Measurements from ENCODE around the gene XYLT2.
A peak's percentile ranks its signal among the peaks of the same experiment; 100 is the strongest.
"Not testable (repeated sequence)": the region's sequence is repeated elsewhere in the genome, so short reads cannot be mapped to it uniquely, and the experiment has no call there.

The XYLT2 gene

DNA sequence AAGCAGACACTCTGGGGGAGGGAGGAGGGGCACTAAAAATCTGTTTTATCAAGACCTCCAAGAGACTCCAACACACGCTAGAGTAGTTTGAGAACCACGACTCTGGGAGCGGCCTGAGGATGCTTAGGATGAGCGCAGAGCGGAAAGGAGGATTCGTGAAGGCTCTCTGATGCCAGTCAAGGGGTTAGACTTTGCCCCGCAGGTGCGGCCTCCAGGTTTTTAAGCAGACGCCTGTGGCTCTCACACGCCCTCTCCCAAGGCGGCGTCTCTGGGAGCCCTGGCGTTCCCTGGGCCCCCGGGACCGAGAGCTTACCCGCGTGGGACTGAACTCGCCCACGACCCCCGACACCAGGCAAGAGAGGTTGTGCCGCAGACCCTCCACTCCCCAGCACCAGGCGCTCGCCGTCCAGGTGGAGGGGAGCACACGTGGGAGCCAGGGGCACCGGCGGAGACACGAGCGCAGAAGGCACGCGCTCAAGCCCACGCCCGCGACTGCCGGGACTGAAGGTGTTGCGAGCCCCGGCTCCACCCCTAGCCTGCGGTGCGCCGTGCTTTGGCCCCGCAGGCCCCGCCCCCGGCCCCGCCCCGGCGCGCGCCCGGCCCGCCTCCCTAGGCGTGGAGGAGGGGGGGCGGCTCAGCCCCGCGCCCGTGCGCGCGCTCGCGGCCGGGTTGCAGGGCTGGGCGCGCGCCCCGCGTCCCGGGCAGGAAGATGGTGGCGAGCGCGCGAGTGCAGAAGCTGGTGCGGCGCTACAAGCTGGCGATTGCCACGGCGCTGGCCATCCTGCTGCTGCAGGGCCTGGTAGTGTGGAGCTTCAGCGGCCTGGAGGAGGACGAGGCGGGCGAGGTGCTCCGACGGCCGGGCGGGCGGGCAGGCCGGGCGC lies at the start of gene XYLT2:
TSS of gene XYLT2 (plus strand) at position 695 of the 881 bp plus-strand sequence. CDS start at position 710, 15 bp downstream.
- peak; percentile 84 to 85 for DNase-seq (ENCODE audit: low read depth in 2 of 2)

DNA sequence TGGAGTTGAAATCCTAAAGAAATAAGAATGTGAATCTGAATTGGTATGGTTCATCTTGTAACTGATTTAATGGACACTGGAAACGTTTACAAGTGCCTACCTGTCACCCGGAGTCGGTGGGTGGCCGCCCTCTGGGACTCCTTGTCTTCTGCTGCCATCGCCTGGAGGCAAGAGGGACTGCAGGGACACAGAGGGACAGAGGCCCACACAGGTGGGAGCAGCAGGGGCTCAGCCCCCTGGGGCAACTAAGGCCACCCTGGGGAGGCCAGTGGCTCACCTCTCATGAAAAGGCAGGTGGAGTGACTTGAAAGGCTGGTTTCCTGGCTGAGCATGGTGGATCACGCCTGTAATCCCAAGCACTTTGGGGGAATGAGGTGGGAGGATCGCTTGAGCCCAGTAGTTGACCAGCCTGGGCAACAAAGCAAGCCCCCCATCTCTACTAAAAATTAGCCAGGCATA lies 48.5 kb upstream of the XYLT2 start:
- DNase-seq (ENCODE audit: low read depth in 2 of 2), result peak; percentile 54 to 65

DNA sequence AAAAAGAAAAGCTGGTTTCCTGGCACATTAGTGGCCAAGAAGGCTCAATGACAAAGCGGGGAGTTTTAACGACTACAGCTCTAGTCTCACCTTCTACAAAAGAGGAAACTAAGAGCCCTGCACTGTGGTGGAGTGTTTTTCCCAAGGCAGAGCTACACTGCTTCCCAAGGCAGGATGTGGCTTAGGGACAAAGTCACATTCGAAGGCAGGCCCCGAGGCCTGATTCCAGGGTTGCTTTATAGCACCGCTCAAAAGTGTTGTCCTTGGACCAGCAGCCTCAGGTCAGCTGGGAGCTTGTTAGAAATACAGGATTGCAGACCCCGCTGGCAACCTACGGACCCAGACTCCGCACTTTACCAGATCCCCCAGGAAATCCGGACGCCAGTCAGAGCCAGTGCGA lies 47.9 kb upstream of the XYLT2 start:
- no peak for DNase-seq (ENCODE audit: low read depth in 2 of 2)

DNA sequence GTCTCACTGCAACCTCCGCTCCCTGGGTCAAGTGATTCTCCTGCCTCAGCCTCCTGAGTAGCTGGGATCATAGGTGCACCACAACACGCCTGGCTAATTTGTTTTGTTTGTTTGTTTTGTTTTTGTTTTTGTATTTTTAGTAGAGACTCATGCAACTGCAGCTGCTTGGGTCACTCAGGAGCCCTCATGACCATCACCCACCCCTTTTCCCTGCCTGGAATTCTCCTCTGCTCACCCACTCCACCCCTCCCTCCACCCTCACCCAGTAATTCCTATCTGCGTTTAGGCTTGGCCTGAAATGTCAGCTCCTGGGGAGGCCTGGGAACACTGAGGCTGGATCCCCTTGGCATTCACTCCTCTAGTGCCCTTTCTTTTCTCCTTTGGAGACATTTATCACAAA lies 46.1 kb upstream of the XYLT2 start:
- no peak for DNase-seq (ENCODE audit: low read depth in 2 of 2)

DNA sequence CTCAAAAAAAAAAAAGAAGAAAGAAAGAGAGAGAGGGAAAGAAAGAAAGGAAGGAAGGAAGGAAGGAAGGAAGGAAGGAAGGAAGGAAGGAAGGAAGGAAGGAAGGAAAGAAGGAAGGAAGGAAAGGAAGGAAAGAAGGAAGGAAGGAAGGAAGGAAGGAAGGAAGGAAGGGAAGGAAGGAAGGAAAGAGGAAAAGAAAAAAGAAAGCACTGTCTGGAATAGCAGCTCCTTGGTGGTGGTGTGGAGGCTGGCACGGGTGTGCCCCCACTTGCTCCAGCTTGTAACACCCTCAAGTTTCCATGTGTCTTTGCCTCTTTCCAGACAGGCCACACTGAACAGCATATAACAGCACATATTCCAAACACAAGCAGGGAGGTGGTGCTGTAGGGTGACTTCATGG lies 45.1 kb upstream of the XYLT2 start:
- not testable (repeated sequence) for DNase-seq (ENCODE audit: low read depth in 2 of 2)

DNA sequence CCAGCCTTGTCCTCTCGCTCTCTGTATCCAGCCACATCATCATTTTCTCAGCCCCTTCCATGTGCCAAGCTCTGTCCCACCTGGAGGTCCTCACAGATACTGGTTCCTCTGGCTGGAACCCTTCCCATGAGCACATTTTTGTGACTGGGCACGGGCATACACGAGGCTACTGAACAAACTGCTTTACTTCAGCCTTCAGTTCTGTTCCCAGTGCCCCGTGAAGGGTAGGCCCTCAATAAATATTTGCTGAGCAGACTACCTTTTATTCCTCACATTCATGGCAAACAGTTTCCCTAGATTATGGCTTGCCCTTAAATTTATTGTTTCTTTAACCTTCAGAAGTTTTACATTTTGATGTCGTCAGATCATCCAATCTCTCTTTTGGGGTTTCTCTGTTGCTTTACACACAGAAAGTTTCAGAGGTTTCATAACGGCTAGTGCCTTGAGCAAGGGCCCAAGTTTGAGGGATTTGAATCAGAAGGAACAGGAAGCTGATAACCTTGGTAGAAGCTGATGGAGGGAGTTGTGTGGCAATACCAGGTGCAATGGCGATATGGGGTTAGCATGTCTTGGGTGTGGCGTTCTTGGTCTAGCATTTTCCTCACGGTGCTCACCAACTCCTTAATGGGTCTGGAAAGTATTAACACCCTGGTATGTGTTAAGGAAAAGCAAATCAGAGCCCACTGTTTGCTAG lies 43.9 kb upstream of the XYLT2 start:
- no peak for DNase-seq (ENCODE audit: low read depth in 2 of 2)

DNA sequence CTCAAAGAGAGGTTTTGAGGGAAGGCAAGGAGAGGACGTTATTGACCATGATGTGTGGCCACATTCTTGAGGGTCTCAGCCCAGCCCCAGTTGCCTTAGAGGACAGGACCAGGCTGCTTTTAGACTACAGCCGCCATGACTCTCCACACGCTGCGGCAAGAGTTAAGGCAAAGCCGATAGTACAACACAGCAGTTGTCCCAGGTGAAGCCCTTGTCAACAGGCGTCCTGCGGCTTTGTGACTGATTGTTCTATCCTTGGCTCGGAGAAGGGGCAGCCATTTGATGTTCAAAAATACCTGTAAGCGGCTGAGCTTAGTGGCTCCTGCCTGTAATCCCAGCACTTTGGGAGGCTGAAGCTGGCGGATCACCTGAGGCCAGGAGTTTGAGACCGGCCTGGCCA lies 42.9 kb upstream of the XYLT2 start:
- DNase-seq (ENCODE audit: low read depth in 2 of 2), result no peak

DNA sequence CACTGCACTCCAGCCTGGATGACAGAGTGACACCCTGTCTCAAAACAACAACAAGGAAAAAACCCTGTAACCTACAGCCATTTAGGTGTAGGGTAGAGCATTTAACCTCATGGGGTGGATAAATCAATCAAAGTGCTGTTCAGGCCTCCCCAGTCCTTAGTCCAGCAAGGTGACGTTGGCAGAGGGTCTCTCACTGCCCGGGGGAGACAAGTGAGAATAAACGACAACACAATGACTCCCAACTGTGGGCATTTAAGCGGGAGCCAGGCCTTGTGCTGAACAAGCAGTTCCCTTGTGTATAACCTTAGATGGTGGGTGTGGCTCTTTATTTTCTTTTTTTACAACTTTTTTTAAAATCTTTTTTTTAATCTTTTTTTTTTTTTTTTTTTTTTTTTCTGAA lies 42.3 kb upstream of the XYLT2 start:
- DNase-seq (ENCODE audit: low read depth in 2 of 2), result no peak

DNA sequence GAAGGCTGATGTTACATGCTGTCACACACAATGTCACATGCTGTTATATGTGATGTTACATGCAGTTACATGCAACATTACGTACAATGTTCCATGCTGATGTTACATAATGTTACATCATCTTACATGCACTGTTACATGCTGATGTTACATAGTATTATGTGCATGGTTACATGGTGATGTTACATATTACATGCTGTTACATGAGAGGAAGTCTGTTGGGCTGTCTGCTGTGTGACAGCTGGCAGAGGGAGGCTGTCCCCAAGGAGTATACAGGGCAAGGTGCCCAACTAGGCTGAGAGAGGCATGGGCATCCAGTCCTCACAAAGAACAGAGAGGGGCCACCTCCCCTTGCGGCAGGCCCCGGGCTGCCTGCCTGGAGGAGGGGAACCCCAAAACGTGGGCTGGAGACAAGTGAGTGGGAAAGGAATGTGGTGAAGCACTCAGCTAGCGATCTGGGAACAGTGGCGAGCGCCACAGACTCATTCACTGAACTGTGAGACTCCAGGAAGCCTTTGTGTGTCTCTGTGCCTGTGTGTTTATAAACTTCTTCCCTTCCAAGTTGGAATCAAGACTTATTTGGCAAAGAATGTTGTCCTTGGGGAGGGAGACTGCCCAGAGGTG lies 41.0 kb upstream of the XYLT2 start:
- no peak for DNase-seq (ENCODE audit: low read depth in 2 of 2)

DNA sequence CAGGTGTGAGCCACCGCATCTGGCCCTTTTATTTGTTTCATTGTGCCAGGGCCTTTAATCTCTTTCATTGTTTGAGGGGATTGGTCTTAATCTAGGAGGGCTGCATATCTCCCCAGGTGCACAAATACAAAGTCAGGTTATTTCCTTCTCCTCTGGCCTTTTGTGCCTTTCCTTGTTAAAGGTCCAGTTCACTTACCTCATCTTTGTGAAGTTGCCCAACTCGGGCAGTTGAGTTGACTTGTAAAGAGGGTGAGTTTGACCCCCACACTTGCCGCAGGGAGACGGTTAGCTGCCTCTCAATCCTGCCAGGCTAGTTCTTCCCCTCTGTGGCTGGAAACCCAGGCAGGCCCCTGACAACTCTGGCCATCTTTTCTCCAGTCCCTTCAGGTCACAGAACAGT lies 38.3 kb upstream of the XYLT2 start:
- no peak for DNase-seq (ENCODE audit: low read depth in 2 of 2)

DNA sequence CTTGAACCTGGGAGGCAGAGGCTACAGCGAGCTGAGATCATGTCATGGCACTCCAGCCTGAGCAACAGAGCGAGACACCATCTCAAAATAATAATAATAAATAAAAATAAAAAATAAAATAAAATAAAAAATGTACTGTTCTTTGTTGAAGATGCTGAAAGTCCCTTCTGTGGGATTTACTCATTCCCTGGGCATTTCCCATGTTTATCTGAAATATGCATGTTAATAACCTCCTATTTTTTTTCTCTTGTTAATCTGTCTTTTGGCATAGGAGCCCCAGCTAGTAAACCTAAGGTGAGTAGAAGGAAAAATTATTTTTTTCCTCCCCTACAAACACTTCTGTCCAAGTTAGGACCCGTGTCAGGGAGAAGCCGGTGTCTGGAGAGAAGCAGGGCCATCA lies 37.3 kb upstream of the XYLT2 start:
- no peak for DNase-seq (ENCODE audit: low read depth in 2 of 2)

DNA sequence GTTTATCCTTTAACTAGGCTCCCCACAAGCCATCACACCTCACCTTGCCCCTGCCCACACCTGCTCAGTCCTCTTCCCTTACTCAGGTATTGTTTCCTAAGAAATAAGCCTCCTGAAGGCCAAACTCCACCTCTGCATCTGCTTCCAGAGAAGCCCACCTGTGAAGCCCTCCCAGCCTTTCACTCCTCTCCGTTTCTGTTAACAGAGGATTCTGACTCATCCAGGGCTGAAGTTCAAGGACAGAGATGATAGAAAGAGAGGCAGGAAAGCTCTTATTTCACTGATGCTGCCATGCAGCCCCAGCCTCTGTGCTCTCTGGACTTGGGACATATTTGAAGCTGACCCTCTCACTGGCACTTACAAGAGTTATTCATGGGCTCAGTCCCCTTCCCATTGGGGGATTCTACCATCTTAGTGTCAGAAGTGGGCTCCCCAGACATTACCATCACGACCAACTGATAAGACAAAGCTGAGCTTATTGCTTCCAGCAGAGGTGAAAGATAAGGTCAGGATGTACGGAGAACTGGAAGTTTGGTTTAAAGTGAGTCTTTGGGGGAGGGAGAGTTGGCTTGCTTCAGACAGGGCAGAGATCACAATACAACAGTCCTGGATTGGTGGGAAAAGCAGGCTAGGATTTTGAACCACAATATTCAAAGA lies 35.3 kb upstream of the XYLT2 start:
- DNase-seq (ENCODE audit: low read depth in 2 of 2), result no peak

DNA sequence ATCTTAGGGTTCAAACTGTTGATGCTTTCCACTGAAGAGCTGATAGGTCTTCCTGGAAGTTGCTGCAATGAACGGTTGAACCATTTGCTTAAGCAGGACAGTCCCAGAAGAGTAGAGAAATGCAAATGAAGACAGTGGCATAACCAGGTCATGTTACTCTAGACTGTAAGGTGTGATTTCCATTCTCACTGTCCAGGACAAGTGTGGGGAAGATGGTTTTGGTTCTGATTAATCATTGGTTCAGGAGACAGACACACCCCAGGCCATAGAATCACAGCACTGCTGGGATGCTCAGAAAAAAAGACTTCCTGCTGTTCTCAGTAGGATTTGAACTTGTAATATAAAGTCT lies 34.8 kb upstream of the XYLT2 start:
- no peak for DNase-seq (ENCODE audit: low read depth in 2 of 2)

DNA sequence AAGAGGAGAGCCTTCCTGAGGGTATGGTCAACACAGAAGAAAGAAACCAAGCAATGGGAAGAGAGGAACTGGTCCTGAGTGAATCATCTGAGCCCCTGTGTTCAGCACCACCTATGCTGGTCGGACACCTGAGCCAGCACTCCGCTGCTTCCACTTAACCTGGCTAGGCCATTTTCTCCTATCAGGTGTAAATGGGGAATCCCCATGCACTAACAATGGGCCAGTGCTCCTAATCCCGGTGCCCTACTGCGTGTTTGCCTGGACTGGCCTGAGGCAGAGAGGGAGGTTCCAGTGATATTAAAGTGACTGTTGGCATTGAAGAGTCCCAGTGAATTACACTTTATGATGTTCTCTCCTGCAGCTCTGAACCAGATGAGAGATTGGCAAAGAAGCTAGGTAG lies 34.4 kb upstream of the XYLT2 start:
- no peak for DNase-seq (ENCODE audit: low read depth in 2 of 2)

DNA sequence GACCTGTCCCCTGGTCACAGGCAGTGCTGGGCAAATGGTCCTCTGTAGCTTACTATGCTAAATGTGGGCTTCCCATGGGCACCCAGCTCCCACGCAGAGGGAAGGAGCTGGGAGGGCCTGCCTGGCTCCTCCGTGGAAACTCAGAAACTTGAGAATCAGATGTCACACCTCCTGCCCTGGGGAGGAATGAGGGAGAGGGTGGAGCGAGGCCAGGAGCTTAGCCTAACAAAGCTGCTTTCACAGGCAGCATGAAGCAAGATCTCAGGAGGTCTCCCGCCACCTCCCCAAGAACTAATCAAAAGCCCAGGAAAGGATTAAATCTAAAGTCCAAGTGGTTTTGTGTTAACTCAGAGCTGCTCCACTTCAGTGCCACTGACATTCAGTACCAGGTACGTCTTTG lies 33.6 kb upstream of the XYLT2 start:
- no peak for DNase-seq (ENCODE audit: low read depth in 2 of 2)

DNA sequence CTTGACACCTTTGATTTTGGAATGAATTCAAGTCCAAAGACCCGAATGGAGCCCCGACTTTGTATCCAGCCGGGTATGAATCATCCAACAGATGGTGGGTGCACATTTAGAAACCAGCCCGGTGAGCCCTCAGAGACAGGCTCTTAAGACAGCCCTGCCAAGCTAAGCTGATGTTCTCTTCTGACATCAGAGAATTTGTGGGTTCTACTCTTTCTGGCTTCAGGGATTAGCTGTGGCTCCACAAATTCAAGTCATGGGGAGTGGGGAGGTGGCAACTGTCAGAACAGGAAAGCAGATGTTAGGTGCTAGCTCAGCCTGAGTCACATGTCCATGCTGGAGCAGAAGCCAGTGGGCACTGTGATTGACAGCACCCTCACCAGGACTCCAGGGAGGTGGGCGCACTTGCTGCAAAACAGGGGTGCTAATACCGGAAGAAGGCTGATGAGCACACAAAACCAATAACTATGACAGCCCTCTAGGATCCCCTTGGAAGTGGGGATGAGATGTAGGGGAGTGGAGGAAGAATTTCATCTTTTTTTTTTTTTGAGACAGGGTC lies 31.4 kb upstream of the XYLT2 start:
- DNase-seq (ENCODE audit: low read depth in 2 of 2), result no peak

DNA sequence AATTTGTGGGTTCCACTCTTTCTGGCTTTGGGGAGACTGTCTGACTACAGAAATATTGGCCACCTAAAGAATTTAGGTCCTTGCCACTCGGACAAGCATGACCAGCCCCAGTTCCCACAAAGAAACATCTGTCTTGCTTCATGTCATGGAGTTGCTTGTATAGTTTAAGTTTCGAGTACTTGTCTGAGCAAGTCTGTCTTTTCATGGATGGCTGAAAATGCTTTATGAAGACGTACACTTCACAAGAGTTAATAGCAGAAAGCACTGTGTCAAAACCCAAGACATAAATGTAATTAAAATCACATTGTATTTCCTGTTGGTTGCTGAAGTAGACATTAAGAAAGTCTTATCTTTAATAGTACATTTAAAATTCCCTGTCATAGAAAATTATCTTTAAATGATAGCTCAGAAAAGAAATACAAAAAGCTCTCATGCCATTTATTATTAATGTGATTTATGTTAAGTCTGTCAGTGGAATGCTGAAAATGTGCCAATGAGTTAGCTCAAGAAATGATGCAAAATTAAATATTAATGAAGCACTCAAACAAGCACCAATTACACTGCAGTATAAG lies 29.8 kb upstream of the XYLT2 start:
- no peak for DNase-seq (ENCODE audit: low read depth in 2 of 2)

DNA sequence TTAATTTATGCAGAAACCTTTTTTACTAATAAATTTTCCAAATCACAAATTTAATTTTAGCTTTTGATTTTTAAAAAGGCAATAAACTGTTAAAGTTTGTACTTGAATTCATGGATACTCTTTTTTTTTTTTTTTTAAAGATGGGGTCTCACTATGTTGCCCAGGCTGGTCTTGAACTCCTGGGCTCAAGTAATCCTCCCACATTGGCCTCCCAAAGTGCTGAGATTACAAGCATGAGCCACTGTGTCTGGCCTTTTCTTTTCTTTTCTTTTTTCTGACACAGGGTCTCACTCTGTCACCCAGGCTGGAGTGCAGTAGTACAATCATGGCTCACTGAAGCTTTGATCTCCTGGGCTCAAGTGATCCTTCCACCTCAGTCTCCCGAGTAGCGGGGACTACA lies 29.3 kb upstream of the XYLT2 start:
- not testable (repeated sequence) for DNase-seq (ENCODE audit: low read depth in 2 of 2)

DNA sequence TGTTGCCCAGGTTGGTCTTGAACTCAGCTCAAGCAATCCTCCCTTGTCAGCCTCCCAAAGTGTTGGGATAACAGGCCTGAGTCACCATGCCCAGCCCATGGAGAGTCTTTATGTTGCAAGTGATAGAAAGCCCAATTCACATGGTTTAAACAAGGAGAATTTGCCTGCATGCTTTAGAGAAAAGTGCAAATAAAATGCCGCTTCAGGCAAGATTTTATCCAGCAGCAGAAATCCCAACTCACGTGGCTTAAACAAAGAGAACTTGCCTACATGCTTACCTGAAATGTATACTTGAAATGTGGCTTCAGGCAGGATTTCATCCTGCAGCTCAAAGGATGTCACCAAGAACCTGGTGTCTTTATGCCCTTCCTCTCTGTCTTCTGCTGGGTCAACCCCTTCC lies 28.8 kb upstream of the XYLT2 start:
- DNase-seq (ENCODE audit: low read depth in 2 of 2), result no peak

DNA sequence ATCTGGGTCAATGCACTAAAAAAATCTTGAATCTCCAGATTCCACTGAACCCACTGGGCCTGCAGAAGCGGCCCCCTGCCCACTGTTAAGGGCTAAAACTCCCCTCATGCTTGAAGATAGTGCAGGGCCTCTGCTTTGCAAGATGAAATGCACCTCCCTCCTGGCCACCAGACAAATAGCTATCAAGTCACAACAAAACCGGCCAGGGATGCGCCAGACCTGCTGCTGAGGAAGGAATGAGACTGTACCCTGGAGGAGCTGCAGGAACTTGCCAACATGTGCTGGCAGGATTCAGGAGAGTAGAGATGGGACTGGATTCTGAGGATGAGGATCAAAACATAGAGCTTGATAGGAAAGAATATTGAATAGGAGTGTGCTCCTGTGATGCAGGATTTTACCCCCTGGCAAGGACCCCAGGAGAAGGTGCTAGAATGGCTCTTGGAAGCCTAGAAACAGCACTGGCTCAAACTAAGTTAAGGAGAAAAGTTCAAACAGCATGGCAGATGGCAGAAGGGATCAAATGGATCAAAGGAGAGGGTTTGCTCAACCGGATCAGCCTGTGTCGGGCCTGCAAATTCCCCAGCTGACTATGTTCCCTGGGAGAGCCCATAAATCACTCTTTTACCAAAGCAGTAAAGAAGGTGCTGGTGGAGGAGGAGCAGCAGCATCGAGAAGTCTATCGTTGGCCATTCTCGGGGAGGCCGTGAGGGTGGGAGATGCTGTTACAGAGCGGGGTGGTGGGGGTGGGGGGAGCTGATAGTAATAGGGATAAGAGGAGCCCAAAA lies 27.2 kb upstream of the XYLT2 start:
- DNase-seq (ENCODE audit: low read depth in 2 of 2), result no peak

Data from stimulated activated CD8-positive, alpha-beta memory T cell treated with anti-CD3 and anti-CD28 coated beads, Interleukin-2, amount 100 ng/mL, for 1 hour (primary cell).